ENCODE measurements around the gene TMEM53. TPM values are rescaled to one million over a fixed set of nuclear protein-coding genes. Genes with fewer than 3 reads are reported as not detected.

TMEM53 gene
- total and polyA plus RNA-seq, 2 of the 8 experiments (the other 6 are each of a cell fraction or from before 2014, with no cell fraction given), result 6.7 to 27.9 TPM

GRCh38 chr1:44606701-44607281, 67.5 kb downstream of the TMEM53 start:
- Histone ChIP-seq H3K27ac (ENCODE audit: low read depth, low read length) (no peak overlapping the region), H3K18ac (ENCODE audit: extremely low read depth, low read length) (no peak overlapping the region), H2AFZ (ENCODE audit: low read length) (no peak overlapping the region), H3K79me1 (ENCODE audit: low read depth, low read length) (no peaks in the 10 kb centered on the region), H3K27me3 (replicated peaks in 1 of 4; ENCODE audit: control insufficient read depth in 3 of 4, extremely low read depth in 1 of 4, insufficient read depth in 3 of 4, low read length in 3 of 4) (no peaks in the 10 kb centered on the region), H3K14ac (ENCODE audit: insufficient read length) (no peak overlapping the region), H3K4me2 (ENCODE audit: insufficient read depth in 1 of 2, low read depth in 2 of 2, low read length in 2 of 2) (no peak overlapping the region), H3K4ac (replicated peaks; ENCODE audit: insufficient read length, low read depth, low read length) (no peak overlapping the region), H4K8ac (ENCODE audit: extremely low read depth, insufficient read depth, low read length) (no peak overlapping the region), H2BK5ac (ENCODE audit: low read depth, low read length) (no peak overlapping the region), H3K4me1 (replicated peaks in 1 of 4; ENCODE audit: control insufficient read depth in 3 of 4, insufficient read depth in 4 of 4, low read length in 3 of 4) (peaks cover 2 to 18% (median 11%) of the 10 kb centered on the region in 4 experiments; a peak in 6 of 7 replicates), H3K9ac (replicated peaks in 1 of 4; ENCODE audit: extremely low read depth in 1 of 4, low read depth in 3 of 4, low read length in 3 of 4) (no peak overlapping the region), H4K20me1 (replicated peaks in 1 of 2; ENCODE audit: control insufficient read depth in 1 of 2, insufficient read depth in 2 of 2, low read length in 2 of 2) (peaks cover 0 to 11% of the 10 kb centered on the region in 2 experiments), H3K9me3 (ENCODE audit: insufficient read depth in 2 of 2, low read depth in 1 of 2, low read length in 1 of 2) (no peaks in the 10 kb centered on the region), H3K79me2 (ENCODE audit: control insufficient read depth in 1 of 2, insufficient read depth in 2 of 2, low read length in 2 of 2) (no peaks in the 10 kb centered on the region; a peak in 1 of 4 replicates), H2AK5ac (ENCODE audit: low read depth, low read length) (no peak overlapping the region), H2BK20ac (ENCODE audit: low read length) (no peak overlapping the region), H3K23me2 (ENCODE audit: low read depth, low read length) (peaks cover 3% of the 10 kb centered on the region; the same call in 1 of the 2 replicates), H2BK12ac (ENCODE audit: low read depth, low read length) (no peak overlapping the region), H3K4me3 (ENCODE audit: extremely low read depth in 1 of 4, insufficient read depth in 2 of 4, low read depth in 3 of 4, low read length in 4 of 4) (no peak overlapping the region), H3K23ac (ENCODE audit: insufficient read length) (no peak overlapping the region), H3K56ac (replicated peaks; ENCODE audit: insufficient read length, low read depth, low read length) (no peak overlapping the region), H2BK15ac (ENCODE audit: low read length) (no peak overlapping the region), H4K91ac (replicated peaks; ENCODE audit: insufficient read length, low read length) (no peak overlapping the region), H2BK120ac (replicated peaks; ENCODE audit: low read depth, low read length) (no peak overlapping the region), H3K36me3 (ENCODE audit: control insufficient read depth in 2 of 4, insufficient read depth in 4 of 4, low read length in 3 of 4) (no peaks in the 10 kb centered on the region), H4K5ac (ENCODE audit: insufficient read length, low read depth, low read length) (no peak overlapping the region)
- WGBS, 2 experiments (ENCODE audit: extremely low coverage in 1 of 2, insufficient coverage in 1 of 2, insufficient read length in 1 of 2, insufficient replicate concordance in 2 of 2, low coverage in 1 of 2, low lambda C conversion rate in 2 of 2, missing lambda C conversion rate in 1 of 2), result 94% methylated on average over 8 of the region's 8 CpGs; no CpG with 5 or more reads in 1 of the 2 experiments
- DNase-seq (ENCODE audit: low read depth in 1 of 2, low spot score in 2 of 2), result no peak
- CTCF ChIA-PET (ENCODE audit: partially characterized antibody), result interaction anchor here (1.2 to 7.0 kb wide), 8 partner anchors 9 to 305 kb away, joined by 3 to 129 read pairs (median 7); no protein-coding TSS in a partner anchor
- POLR2A ChIA-PET (ENCODE audit: partially characterized antibody), result interaction anchor here (6.8 kb wide), 1 partner anchor 25 kb away, joined by 58 read pairs; no protein-coding TSS in a partner anchor
- FAIRE-seq, result no peak
- TF ChIP-seq EP300 (IDR thresholded peaks at IDR 0.05; ENCODE audit: borderline replicate concordance in 1 of 2, low read depth in 2 of 2, low read length in 2 of 2), result no peak
- no peak for TF ChIP-seq SIX5 (IDR thresholded peaks at IDR 0.05; ENCODE audit: low read depth, low read length)
- TF ChIP-seq EGR1 (IDR thresholded peaks at IDR 0.05; ENCODE audit: borderline replicate concordance, low read depth, low read length), result no peak
- TF ChIP-seq SIRT6 (IDR thresholded peaks at IDR 0.05; ENCODE audit: low read length), result no peak
- no peak for TF ChIP-seq BACH1 (IDR thresholded peaks at IDR 0.05; ENCODE audit: low read length)
- no peak for TF ChIP-seq RFX5 (IDR thresholded peaks at IDR 0.05; ENCODE audit: borderline replicate concordance, low read depth, low read length)

All from H1 (cell line).